Karpas-422 (cell line): ENCODE data around the gene PTPRM. TPM values are rescaled to one million over a fixed set of nuclear protein-coding genes. Genes with fewer than 3 reads are reported as not detected.

ENCODE experiments used
- DNase-seq: peaks from one replicate; pipeline ENCODE4 v3.0.0-alpha.2; 2015
- H2AFZ ChIP-seq: fragments of 200-600 bp; sonication (generic); 2 replicates; pipeline ENCODE4 v1.6.1; 2014; ENCODE audit warnings: antibody characterized with exemption, low read length, mixed read lengths
- H3K27ac ChIP-seq: fragments of 200-600 bp; sonication (generic); 2 replicates; pipeline ENCODE4 v1.5.1; 2014; ENCODE audit warnings: mild to moderate bottlenecking, low read length, moderate library complexity
- H3K27me3 ChIP-seq: fragments of 200-600 bp; sonication (generic); 2 replicates; pipeline ENCODE4 v1.6.1; 2014; ENCODE audit warnings: low read length, mixed read lengths
- H3K36me3 ChIP-seq: fragments of 200-600 bp; sonication (generic); 2 replicates; pipeline ENCODE4 v1.6.1; 2014; ENCODE audit warnings: low read length, mixed read lengths; ENCODE audit not compliant: insufficient read depth
- H3K4me1 ChIP-seq: fragments of 200-600 bp; sonication (generic); 2 replicates; pipeline ENCODE4 v1.6.1; 2014; ENCODE audit warnings: mild to moderate bottlenecking, low read length, mixed read lengths
- H3K4me2 ChIP-seq: fragments of 200-600 bp; sonication (generic); 2 replicates; pipeline ENCODE4 v1.6.1; 2014; ENCODE audit warnings: low read length, low read depth, mild to moderate bottlenecking; ENCODE audit not compliant: poor library complexity, severe bottlenecking
- H3K4me3 ChIP-seq: fragments of 200-600 bp; sonication (generic); 2 replicates; pipeline ENCODE4 v1.5.1; 2014; ENCODE audit warnings: mild to moderate bottlenecking, antibody characterized with exemption, low read length, mixed read lengths
- H3K79me2 ChIP-seq: fragments of 200-600 bp; sonication (generic); 2 replicates; pipeline ENCODE4 v1.6.1; 2014; ENCODE audit warnings: mild to moderate bottlenecking, low read length, mixed read lengths
- H3K9ac ChIP-seq: fragments of 200-600 bp; sonication (generic); 2 replicates; pipeline ENCODE4 v1.6.0; 2014; ENCODE audit warnings: low read length
- H3K9me2 ChIP-seq: fragments of 200-600 bp; sonication (generic), shearing (Covaris generic); replicated peaks from 2 replicates; pipeline ENCODE4 v1.6.0; 2014; ENCODE audit warnings: mild to moderate bottlenecking, low read length, moderate library complexity; ENCODE audit not compliant: insufficient read depth
- H3K9me3 ChIP-seq: fragments of 300-700, 200-600 bp; sonication (generic); 2 replicates; pipeline ENCODE4 v1.6.1; 2014; ENCODE audit warnings: low read length, mixed read lengths
- H4K20me1 ChIP-seq: fragments of 200-600 bp; sonication (generic); 2 replicates; pipeline ENCODE4 v1.6.1; 2014; ENCODE audit warnings: mild to moderate bottlenecking, antibody characterized with exemption, low read length, low read depth; ENCODE audit not compliant: insufficient read depth
- total RNA-seq: library from RNA; depleted of rRNA; stranded (reverse); fragments of >200 nt; shearing (Covaris generic); gene quantifications from 2 replicates; pipeline ENCODE4 v1.2.3, GENCODE V29; 2014; ENCODE audit warnings: low replicate concordance

The PTPRM gene
- total RNA-seq, 1 experiment from 2014 or later: not detected

DNA sequence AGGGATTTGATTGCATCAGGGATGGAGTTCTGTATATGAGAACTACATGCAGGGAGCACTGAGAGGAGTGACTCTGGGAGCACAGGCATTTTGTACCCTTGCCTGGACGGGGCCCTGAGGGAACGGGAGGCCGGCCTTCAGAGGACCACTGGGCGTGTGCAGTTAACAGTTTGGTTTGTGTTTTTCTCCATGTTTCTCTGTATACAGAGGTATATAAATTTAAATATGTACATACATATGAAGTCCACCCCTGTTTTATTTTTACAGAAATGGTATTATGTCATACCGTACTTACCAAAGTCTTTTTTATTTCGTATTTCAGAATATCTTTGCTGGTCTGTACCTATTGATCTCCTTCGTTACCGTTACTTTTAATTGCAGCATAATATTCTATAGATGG, 111.3 kb downstream of the PTPRM start:
- no peak overlapping the region for H3K4me3 ChIP-seq
- DNase-seq: no peak
- H4K20me1 ChIP-seq: no peaks in the 10 kb centered on the region
- H3K27ac ChIP-seq: no peak overlapping the region
- no peaks in the 10 kb centered on the region for H3K27me3 ChIP-seq
- no peak overlapping the region for H2AFZ ChIP-seq
- H3K36me3 ChIP-seq: no peaks in the 10 kb centered on the region
- H3K9ac ChIP-seq: no peak overlapping the region
- H3K4me1 ChIP-seq: no peaks in the 10 kb centered on the region
- H3K9me2 ChIP-seq: no peaks in the 10 kb centered on the region
- H3K9me3 ChIP-seq: peaks cover 4% of the 10 kb centered on the region; the same call in 1 of the 2 replicates
- H3K79me2 ChIP-seq: no peaks in the 10 kb centered on the region
- no peak overlapping the region for H3K4me2 ChIP-seq

DNA sequence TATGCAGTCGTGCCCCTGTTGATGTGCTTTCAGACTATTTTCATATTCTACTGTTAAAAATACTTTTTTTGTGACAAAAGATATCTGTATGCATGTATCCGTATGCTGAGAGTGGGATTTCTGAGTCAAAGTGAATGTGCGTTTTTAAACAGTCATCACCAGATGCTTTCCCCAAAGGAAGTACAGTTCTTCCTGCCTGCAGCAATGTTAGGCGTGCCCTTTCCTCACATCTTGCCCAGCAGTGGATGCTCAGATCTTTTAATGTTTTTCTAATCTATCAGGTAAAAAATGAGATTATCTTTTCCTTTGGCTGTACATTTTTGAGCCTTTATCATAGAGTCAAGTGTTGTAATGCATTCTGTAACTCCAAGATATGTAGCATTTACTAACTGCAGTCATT, 111.7 kb downstream of the PTPRM start:
- Histone ChIP-seq H3K4me1 (no peaks in the 10 kb centered on the region), H3K9me2 (no peaks in the 10 kb centered on the region), H3K79me2 (no peaks in the 10 kb centered on the region), H2AFZ (no peak overlapping the region), H3K9ac (no peak overlapping the region), H3K27ac (no peak overlapping the region), H3K9me3 (peaks cover 4% of the 10 kb centered on the region; the same call in 1 of the 2 replicates), H4K20me1 (no peaks in the 10 kb centered on the region), H3K36me3 (no peaks in the 10 kb centered on the region), H3K4me3 (no peak overlapping the region), H3K4me2 (no peak overlapping the region), H3K27me3 (no peaks in the 10 kb centered on the region)
- no peak for DNase-seq

DNA sequence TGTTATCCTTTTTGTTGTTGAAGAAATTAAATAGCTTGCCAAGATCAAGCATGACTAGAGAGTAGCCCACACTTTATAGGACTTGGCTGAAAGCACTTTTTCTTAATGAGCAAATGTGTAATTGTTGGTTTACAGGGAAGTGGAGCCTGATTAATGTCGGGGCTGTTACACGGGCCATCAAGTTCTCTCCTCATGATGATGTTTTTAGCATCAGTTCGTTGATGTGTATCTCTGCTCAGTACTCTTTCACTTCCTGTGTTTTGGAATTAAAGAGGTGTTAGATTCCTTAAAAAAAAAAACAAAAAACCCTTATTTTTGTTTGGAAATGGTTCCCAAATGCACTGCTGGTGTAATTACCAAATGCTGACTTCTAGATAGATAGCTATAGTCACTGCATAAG, 114.2 kb downstream of the PTPRM start:
- no peak for DNase-seq
- no peak overlapping the region for H3K4me2 ChIP-seq
- no peak overlapping the region for H2AFZ ChIP-seq
- no peaks in the 10 kb centered on the region for H3K9me2 ChIP-seq
- no peak overlapping the region for H3K9ac ChIP-seq
- no peak overlapping the region for H3K4me3 ChIP-seq
- peaks cover 4% of the 10 kb centered on the region; the same call in 1 of the 2 replicates for H3K9me3 ChIP-seq
- H3K27me3 ChIP-seq: no peaks in the 10 kb centered on the region
- no peaks in the 10 kb centered on the region for H3K79me2 ChIP-seq
- no peaks in the 10 kb centered on the region for H3K4me1 ChIP-seq
- H4K20me1 ChIP-seq: no peaks in the 10 kb centered on the region
- H3K27ac ChIP-seq: no peak overlapping the region
- no peaks in the 10 kb centered on the region for H3K36me3 ChIP-seq

DNA sequence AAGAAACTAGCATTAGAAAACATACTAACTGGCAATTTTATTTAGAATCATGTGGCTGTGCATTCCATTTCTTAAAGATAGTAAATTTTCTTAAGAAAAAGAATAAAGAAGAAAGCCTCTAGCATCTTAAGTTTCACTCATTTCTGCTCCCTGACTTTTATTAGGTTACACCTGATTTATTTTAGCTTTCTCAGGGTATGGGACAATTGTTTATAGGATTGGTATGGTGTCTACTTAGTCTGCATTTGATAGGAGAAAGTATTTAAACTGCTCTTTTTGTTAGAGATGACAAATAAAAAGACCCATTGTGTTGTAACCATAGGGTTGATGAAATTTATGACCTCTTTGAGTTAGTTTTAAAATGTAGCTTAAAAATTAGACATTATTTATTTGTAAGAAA, 115.2 kb downstream of the PTPRM start:
- no peaks in the 10 kb centered on the region for H4K20me1 ChIP-seq
- no peaks in the 10 kb centered on the region for H3K27me3 ChIP-seq
- no peak overlapping the region for H2AFZ ChIP-seq
- H3K27ac ChIP-seq: no peak overlapping the region
- H3K36me3 ChIP-seq: no peaks in the 10 kb centered on the region
- no peak overlapping the region for H3K9ac ChIP-seq
- no peak for DNase-seq
- no peak overlapping the region for H3K4me3 ChIP-seq
- H3K9me2 ChIP-seq: no peaks in the 10 kb centered on the region
- peaks cover 4% of the 10 kb centered on the region; the same call in 1 of the 2 replicates for H3K9me3 ChIP-seq
- no peak overlapping the region for H3K4me2 ChIP-seq
- no peaks in the 10 kb centered on the region for H3K4me1 ChIP-seq
- H3K79me2 ChIP-seq: no peaks in the 10 kb centered on the region

DNA sequence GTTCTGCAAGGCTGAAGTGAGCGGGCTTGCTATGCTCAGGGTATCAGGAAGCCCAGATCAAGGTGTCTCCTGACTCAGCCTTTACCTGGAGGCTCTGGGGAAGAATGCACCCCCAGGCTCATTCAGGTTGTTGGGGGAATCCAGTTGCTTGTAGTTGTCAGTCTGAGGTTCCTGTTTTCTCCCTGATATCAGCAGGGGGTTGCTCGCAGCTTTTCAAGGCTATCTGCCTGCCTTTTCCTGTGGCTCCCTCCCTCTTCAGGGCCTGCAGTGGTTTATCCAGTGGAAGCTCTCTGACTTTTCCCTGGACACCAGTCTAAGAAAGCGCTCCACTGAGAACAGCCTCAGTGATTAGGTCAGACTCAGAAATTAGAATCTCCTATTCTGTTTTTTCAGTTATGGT, 116.6 kb downstream of the PTPRM start:
- H3K4me1 ChIP-seq: no peaks in the 10 kb centered on the region
- H3K4me2 ChIP-seq: no peak overlapping the region
- H2AFZ ChIP-seq: no peak overlapping the region
- H3K9ac ChIP-seq: no peak overlapping the region
- no peaks in the 10 kb centered on the region for H3K27me3 ChIP-seq
- H3K4me3 ChIP-seq: no peak overlapping the region
- no peaks in the 10 kb centered on the region for H3K9me2 ChIP-seq
- H4K20me1 ChIP-seq: no peaks in the 10 kb centered on the region
- H3K9me3 ChIP-seq: peaks cover 4% of the 10 kb centered on the region; the same call in 1 of the 2 replicates
- H3K36me3 ChIP-seq: no peaks in the 10 kb centered on the region
- no peak overlapping the region for H3K27ac ChIP-seq
- DNase-seq: no peak
- no peaks in the 10 kb centered on the region for H3K79me2 ChIP-seq

DNA sequence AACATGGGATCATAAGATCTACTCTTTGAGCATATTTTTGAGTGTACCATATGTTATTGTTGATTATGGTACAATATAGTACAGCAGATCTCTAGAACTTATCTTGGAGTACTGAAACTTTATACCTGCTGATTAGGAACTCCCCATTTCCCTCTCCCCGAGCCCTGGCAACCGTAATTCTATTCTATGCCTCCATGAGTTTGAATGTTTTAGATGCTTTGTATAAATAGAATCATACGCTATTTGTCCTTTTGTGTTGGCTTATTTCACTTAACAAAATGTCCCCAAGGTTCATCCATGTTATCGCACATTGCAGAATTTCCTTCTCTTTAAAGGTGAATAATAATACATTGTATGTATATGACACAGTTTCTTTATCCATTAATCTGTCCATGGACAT, 117.2 kb downstream of the PTPRM start:
- Histone ChIP-seq H3K9me2 (no peaks in the 10 kb centered on the region), H3K9ac (no peak overlapping the region), H3K4me2 (no peak overlapping the region), H3K4me1 (no peaks in the 10 kb centered on the region), H3K27me3 (no peaks in the 10 kb centered on the region), H3K36me3 (no peaks in the 10 kb centered on the region), H3K4me3 (no peak overlapping the region), H3K9me3 (peaks cover under 1% of the 10 kb centered on the region; the same call in 1 of the 2 replicates), H2AFZ (no peak overlapping the region), H4K20me1 (no peaks in the 10 kb centered on the region), H3K79me2 (no peaks in the 10 kb centered on the region), H3K27ac (no peak overlapping the region)
- no peak for DNase-seq

DNA sequence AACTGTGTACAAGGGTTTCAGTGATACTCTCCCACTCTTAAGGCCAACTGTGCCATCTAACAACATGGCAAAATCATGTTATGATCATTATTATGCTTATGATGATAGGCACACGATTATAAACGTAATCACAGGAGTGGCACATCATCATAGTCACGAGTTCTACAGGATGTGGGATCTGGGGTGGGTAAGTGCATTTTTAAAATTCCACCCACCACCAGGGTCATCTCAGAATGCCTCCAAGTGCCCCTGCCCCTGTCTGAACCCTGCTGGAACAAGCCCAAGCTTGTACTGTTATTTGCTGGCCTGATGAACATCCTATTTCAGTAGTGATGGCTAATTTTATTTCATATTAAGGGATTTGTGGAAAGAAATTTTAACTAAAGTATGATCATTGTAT, 117.8 kb downstream of the PTPRM start:
- no peak overlapping the region for H3K4me3 ChIP-seq
- H3K27me3 ChIP-seq: no peaks in the 10 kb centered on the region
- H2AFZ ChIP-seq: no peak overlapping the region
- no peak overlapping the region for H3K9ac ChIP-seq
- H3K27ac ChIP-seq: no peak overlapping the region
- H3K4me2 ChIP-seq: no peak overlapping the region
- DNase-seq: no peak
- H3K9me2 ChIP-seq: no peaks in the 10 kb centered on the region
- no peaks in the 10 kb centered on the region for H3K36me3 ChIP-seq
- no peaks in the 10 kb centered on the region for H4K20me1 ChIP-seq
- no peaks in the 10 kb centered on the region for H3K79me2 ChIP-seq
- 0 out of 2 replicates have a peak, but pooled peaks cover 2% of the 10 kb centered on the region for H3K9me3 ChIP-seq
- no peaks in the 10 kb centered on the region for H3K4me1 ChIP-seq

DNA sequence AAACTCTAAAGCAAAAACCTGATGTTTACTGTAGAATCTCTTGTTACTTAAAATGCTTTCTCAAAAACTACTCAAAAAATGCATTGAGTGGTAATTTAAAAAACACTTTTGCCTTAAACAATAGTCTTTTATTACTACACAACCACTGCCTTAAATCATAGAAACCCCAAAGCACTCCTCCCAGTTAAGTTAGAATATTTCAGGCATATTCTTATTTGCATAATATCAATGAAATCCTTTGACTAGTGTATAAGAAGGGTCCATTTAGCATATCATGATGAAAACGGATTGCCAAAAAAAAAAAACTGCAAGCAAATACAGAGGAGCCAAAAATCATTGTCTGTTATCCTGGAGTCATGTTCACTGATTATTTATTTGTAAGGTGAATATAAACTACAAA, 119.2 kb downstream of the PTPRM start:
- H3K9me3 ChIP-seq: peaks cover 5% of the 10 kb centered on the region; the same call in 1 of the 2 replicates
- H3K9me2 ChIP-seq: no peaks in the 10 kb centered on the region
- no peak overlapping the region for H3K4me2 ChIP-seq
- H3K79me2 ChIP-seq: no peaks in the 10 kb centered on the region
- no peaks in the 10 kb centered on the region for H3K27me3 ChIP-seq
- H2AFZ ChIP-seq: no peak overlapping the region
- H3K27ac ChIP-seq: no peak overlapping the region
- H3K9ac ChIP-seq: no peak overlapping the region
- H3K4me1 ChIP-seq: no peaks in the 10 kb centered on the region
- H4K20me1 ChIP-seq: no peaks in the 10 kb centered on the region
- H3K36me3 ChIP-seq: no peaks in the 10 kb centered on the region
- DNase-seq: no peak
- no peak overlapping the region for H3K4me3 ChIP-seq

DNA sequence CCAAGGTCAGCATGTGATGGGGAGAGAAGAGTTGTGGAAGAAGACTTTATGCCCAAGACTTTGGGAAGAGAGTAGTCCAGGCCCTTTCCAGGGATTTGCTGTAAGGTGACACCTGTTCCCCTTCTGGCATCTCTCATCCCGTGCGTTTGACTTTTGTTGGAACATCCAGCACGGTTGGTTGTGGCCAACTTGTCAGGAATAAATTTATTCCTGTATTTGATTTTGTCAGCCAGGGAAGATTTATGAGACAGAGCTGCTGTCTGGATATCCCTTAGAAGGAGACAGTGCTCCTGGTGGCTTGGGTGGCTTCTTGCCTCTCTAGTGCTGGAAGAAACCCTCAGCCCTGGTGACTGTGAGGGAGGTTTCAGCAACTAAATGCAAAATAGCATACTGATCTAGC, 121.5 kb downstream of the PTPRM start:
- H4K20me1 ChIP-seq: no peaks in the 10 kb centered on the region
- H3K4me3 ChIP-seq: no peak overlapping the region
- no peaks in the 10 kb centered on the region for H3K9me2 ChIP-seq
- peaks cover 7% of the 10 kb centered on the region for H3K9me3 ChIP-seq
- H3K4me1 ChIP-seq: no peaks in the 10 kb centered on the region
- DNase-seq: no peak
- H3K27ac ChIP-seq: no peak overlapping the region
- H2AFZ ChIP-seq: no peak overlapping the region
- no peaks in the 10 kb centered on the region for H3K27me3 ChIP-seq
- H3K9ac ChIP-seq: no peak overlapping the region
- no peaks in the 10 kb centered on the region for H3K36me3 ChIP-seq
- no peak overlapping the region for H3K4me2 ChIP-seq
- no peaks in the 10 kb centered on the region for H3K79me2 ChIP-seq
